ENCODE measurements around the gene CIROP. TPM values are rescaled to one million over a fixed set of nuclear protein-coding genes. Genes with fewer than 3 reads are reported as not detected.

The CIROP gene
- total and polyA plus RNA-seq, 2 donors (not counting 1 experiment from before 2014, with no cell fraction given) = not detected

- H3K4me1 ChIP-seq (ENCODE audit: control insufficient read depth in 2 of 2, insufficient read depth in 2 of 2, low read length in 2 of 2) = peaks cover under 1 to 2% of the 10 kb centered on the region in 2 donors
- Mint-ChIP-seq H3K9me3 (ENCODE audit: insufficient read depth) (no peaks in the 10 kb centered on the region), H3K4me1 (peaks cover 18% of the 10 kb centered on the region), H3K27me3 (no peaks in the 10 kb centered on the region), H3K27ac (no peak overlapping the region), H3K4me3 (no peak overlapping the region)
- peaks cover 28% of the 10 kb centered on the region for H3K79me2 ChIP-seq (ENCODE audit: control insufficient read depth, insufficient read depth, low read length)
- H2AFZ ChIP-seq (ENCODE audit: insufficient read depth, low read depth, low read length, poor library complexity, severe bottlenecking) = no peak overlapping the region
- ChIA-PET CTCF (interaction anchor here (0.6 to 1.7 kb wide), 2 partner anchors 34 to 370 kb away, joined by 4 to 5 read pairs; no protein-coding TSS in a partner anchor), POLR2A (no interaction called here)
- no peak overlapping the region for H3K4me3 ChIP-seq (ENCODE audit: control extremely low read depth in 1 of 5, extremely low read depth in 1 of 5, insufficient read depth in 1 of 5, low read depth in 2 of 5, low read length in 4 of 5)
- TF ChIP-seq CTCF (IDR thresholded peaks at IDR 0.05) (no peak), EZH2 (IDR thresholded peaks at IDR 0.05; ENCODE audit: borderline replicate concordance, insufficient read depth, low read depth, low read length, poor library complexity, severe bottlenecking) (no peak)
- DNase-seq (no peak), ATAC-seq (ENCODE audit: low read depth) (no peak)
- no peaks in the 10 kb centered on the region for H3K27me3 ChIP-seq (replicated peaks in 1 of 4; ENCODE audit: control extremely low read depth in 1 of 4, control insufficient read depth in 3 of 4, insufficient read depth in 4 of 4, low read length in 3 of 4)
- WGBS (ENCODE audit: insufficient coverage) = 89% methylated on average over 6 of the region's 10 CpGs
- intact Hi-C loops (cut with micrococcal nuclease) = no loop called here
- H3K27ac ChIP-seq (ENCODE audit: low read length in 2 of 2) = no peak overlapping the region
- no peaks in the 10 kb centered on the region for H3K9me3 ChIP-seq (ENCODE audit: control extremely low read depth in 1 of 3, control insufficient read depth in 2 of 3, insufficient read depth in 1 of 3, low read length in 2 of 3)
- H4K20me1 ChIP-seq (ENCODE audit: control insufficient read depth, insufficient read depth, low read length, poor library complexity, severe bottlenecking) = peaks cover 5% of the 10 kb centered on the region
- no peak overlapping the region for H3K9ac ChIP-seq (ENCODE audit: low read length)
- no peak overlapping the region for H3K4me2 ChIP-seq (replicated peaks; ENCODE audit: low read depth, low read length, poor library complexity, severe bottlenecking)
- peaks cover 5 to 25% of the 10 kb centered on the region in 2 experiments for H3K36me3 ChIP-seq (replicated peaks in 1 of 2; ENCODE audit: control extremely low read depth in 1 of 2, control insufficient read depth in 1 of 2, extremely low read depth in 1 of 2, insufficient read depth in 2 of 2, low read length in 1 of 2)
Measured at GRCh38 chr14:23101986-23102625, 2.7 kb downstream of the CIROP start.

GRCh38 chr14:23101213-23101970, 3.4 kb downstream of the CIROP start:
- no peak overlapping the region for H3K4me2 ChIP-seq (replicated peaks; ENCODE audit: low read depth, low read length, poor library complexity, severe bottlenecking)
- TF ChIP-seq EZH2 (IDR thresholded peaks at IDR 0.05; ENCODE audit: borderline replicate concordance, insufficient read depth, low read depth, low read length, poor library complexity, severe bottlenecking) = no peak
- TF ChIP-seq CTCF (IDR thresholded peaks at IDR 0.05) = no peak
- DNase-seq (no peak), ATAC-seq (ENCODE audit: low read depth) (no peak)
- peaks cover 5% of the 10 kb centered on the region for H4K20me1 ChIP-seq (ENCODE audit: control insufficient read depth, insufficient read depth, low read length, poor library complexity, severe bottlenecking)
- H3K4me3 ChIP-seq (ENCODE audit: control extremely low read depth in 1 of 5, extremely low read depth in 1 of 5, insufficient read depth in 1 of 5, low read depth in 2 of 5, low read length in 4 of 5) = no peak overlapping the region
- Mint-ChIP-seq H3K9me3 (ENCODE audit: insufficient read depth) (no peaks in the 10 kb centered on the region), H3K27ac (no peak overlapping the region), H3K27me3 (no peaks in the 10 kb centered on the region), H3K4me3 (no peak overlapping the region), H3K4me1 (peaks cover 21% of the 10 kb centered on the region)
- peaks cover 5 to 25% of the 10 kb centered on the region in 2 experiments for H3K36me3 ChIP-seq (replicated peaks in 1 of 2; ENCODE audit: control extremely low read depth in 1 of 2, control insufficient read depth in 1 of 2, extremely low read depth in 1 of 2, insufficient read depth in 2 of 2, low read length in 1 of 2)
- no peak overlapping the region for H2AFZ ChIP-seq (ENCODE audit: insufficient read depth, low read depth, low read length, poor library complexity, severe bottlenecking)
- peaks cover 35% of the 10 kb centered on the region for H3K79me2 ChIP-seq (ENCODE audit: control insufficient read depth, insufficient read depth, low read length)
- H3K27ac ChIP-seq (ENCODE audit: low read length in 2 of 2) = no peak overlapping the region
- H3K27me3 ChIP-seq (replicated peaks in 1 of 4; ENCODE audit: control extremely low read depth in 1 of 4, control insufficient read depth in 3 of 4, insufficient read depth in 4 of 4, low read length in 3 of 4) = no peaks in the 10 kb centered on the region
- 100% methylated on average over 1 of the region's 6 CpGs for WGBS (ENCODE audit: insufficient coverage)
- ChIA-PET POLR2A (interaction anchor here (0.5 kb wide), 1 partner anchor 28 kb away, joined by 5 read pairs; no protein-coding TSS in a partner anchor), CTCF (interaction anchor here (1.7 kb wide), 1 partner anchor 33 kb away, joined by 5 read pairs; no protein-coding TSS in a partner anchor)
- intact Hi-C loops (cut with micrococcal nuclease) = no loop called here
- no peaks in the 10 kb centered on the region for H3K9me3 ChIP-seq (ENCODE audit: control extremely low read depth in 1 of 3, control insufficient read depth in 2 of 3, insufficient read depth in 1 of 3, low read length in 2 of 3)
- H3K9ac ChIP-seq (ENCODE audit: low read length) = no peak overlapping the region
- peaks cover 7 to 9% of the 10 kb centered on the region in 2 donors for H3K4me1 ChIP-seq (ENCODE audit: control insufficient read depth in 2 of 2, insufficient read depth in 2 of 2, low read length in 2 of 2)
